RKO (cell line): ENCODE results near the gene SIGLEC7.

ENCODE experiments used
- DNase-seq: peaks from one replicate; pipeline ENCODE4 v3.0.0-alpha.2; 2016; ENCODE audit warnings: low spot score

Gene SIGLEC7

DNA sequence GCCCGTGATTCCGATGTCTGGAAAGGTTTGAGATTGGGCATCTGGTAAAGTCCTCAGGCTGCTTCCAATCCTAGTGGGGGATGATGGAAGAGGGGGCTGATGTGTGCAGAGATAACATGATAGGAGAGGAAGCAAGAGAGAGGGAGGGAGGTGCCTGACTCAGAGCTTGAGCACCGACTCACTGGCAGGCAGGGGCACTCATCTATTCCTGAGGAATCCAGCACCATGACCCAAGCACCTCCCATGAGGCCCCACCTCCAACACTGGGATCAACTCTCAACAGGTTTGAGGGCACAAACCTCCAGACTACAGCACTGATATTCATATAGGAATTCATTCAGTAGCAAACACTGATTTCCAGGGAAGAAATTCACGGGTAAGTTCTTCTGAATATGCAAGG is 23.0 kb upstream of the SIGLEC7 start:
- DNase-seq: no peak

DNA sequence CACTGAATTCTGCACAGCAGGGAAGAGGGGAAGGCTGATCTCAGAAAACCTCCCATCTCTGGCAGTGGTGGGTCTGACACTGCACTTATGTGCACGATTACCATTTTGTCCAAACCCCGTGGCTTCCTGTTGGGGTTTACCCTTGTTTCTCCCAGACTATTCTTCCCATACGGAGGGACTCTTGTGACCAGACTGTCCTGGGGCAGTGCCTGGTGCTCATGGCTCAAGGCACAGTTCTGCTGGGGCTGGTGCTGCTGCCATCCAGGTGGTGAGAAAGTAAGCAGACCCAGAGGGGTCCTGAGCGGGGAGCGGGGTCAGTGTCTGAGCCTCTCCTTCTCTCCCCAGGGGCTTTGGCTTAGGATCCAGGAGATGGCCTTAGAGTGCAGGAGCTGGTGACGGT is 22.5 kb upstream of the SIGLEC7 start:
- no peak for DNase-seq

DNA sequence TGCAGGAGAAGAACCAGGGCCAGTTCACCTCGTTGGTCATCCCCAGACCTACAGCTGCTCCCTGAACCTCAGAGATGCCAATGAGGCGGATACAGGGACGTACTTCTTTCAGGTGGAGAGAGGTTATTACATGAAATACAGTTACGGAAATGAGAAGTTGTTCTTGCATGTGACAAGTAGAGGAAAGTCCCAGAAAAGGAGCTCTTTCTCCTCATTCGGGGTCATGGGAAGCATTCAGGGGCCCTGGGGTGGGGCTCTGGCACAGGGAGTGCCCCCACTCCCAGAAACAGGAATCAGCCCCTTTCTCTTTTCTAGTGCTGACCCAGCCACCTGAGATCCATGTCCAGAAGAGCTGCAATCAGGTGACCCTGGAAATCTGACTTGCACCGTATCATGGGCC is 21.9 kb upstream of the SIGLEC7 start:
- no peak for DNase-seq

GRCh38 chr19:51121257-51121656 is 20.8 kb upstream of the SIGLEC7 start:
- no peak for DNase-seq

GRCh38 chr19:51122112-51122981 is 19.8 kb upstream of the SIGLEC7 start:
- peak; percentile 47 for DNase-seq

DNA sequence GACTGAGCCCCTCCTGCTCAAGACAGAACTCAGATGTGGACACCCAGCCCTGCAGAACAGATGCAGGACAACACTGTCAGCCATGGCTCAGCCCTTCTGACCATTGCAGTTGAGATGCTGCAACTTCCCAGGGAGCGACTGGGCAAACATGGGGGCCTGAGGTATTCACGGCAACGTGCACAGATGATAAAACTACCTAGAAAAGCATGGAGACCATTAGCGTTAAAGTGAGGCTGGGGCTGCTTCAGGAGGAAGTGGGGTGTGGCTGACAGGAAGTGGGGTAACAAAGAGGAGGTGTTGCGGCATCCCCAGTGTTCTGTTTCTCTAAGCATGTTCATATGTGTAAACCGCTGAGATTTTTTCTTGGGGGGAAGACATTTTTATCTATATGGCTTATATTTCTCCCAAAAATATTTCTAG is 18.7 kb upstream of the SIGLEC7 start:
- DNase-seq: no peak

GRCh38 chr19:51123802-51124201 is 18.3 kb upstream of the SIGLEC7 start:
- DNase-seq: no peak

GRCh38 chr19:51124216-51124615 is 17.9 kb upstream of the SIGLEC7 start:
- no peak for DNase-seq

DNA sequence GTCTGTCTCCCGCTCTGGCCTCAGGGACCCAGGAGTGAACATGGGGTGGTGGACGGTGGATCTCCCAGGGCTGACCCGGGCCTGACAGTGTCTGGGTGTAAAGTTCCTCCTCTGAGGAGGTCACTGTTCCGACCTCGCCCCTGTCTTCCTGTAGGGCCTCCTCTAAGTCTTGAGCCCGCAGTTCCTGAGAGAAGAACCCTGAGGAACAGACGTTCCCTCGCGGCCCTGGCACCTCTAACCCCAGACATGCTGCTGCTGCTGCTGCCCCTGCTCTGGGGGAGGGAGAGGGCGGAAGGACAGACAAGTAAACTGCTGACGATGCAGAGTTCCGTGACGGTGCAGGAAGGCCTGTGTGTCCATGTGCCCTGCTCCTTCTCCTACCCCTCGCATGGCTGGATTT is 17.4 kb upstream of the SIGLEC7 start, which contains the start of gene SIGLEC9:
TSS of gene SIGLEC9 (plus strand) at position 178 of the 400 bp plus-strand sequence. CDS start at position 247, 69 bp downstream.
- DNase-seq: no peak

- DNase-seq: no peak
Measured at GRCh38 chr19:51125421-51126075, 16.6 kb upstream of the SIGLEC7 start.

DNA sequence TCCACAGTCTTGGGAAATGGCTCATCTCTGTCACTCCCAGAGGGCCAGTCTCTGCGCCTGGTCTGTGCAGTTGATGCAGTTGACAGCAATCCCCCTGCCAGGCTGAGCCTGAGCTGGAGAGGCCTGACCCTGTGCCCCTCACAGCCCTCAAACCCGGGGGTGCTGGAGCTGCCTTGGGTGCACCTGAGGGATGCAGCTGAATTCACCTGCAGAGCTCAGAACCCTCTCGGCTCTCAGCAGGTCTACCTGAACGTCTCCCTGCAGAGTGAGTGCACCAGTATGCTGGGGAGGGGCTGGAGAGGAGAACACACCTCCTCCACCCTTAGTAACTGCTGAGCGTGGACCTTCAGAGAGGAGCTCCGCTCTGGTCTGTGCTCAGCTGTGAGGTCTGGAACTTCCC is 15.1 kb upstream of the SIGLEC7 start:
- no peak for DNase-seq

DNA sequence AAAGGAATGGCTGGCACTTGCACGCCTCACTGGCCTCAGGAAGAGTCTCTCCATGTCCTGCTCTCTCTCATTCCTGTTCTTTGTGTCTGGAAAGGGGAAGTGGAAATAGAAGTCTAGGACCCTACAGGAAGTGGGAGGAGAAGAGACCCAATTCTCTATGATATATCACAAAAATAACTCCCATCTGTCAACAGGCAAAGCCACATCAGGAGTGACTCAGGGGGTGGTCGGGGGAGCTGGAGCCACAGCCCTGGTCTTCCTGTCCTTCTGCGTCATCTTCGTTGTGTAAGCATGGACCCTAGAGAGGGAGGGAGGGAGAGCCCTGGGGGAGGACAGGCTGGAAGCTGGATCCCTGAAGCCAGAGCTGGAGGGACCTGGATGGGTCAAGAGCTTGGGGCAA is 14.3 kb upstream of the SIGLEC7 start:
- no peak for DNase-seq

GRCh38 chr19:51128227-51128626 is 13.9 kb upstream of the SIGLEC7 start:
- DNase-seq: no peak

DNA sequence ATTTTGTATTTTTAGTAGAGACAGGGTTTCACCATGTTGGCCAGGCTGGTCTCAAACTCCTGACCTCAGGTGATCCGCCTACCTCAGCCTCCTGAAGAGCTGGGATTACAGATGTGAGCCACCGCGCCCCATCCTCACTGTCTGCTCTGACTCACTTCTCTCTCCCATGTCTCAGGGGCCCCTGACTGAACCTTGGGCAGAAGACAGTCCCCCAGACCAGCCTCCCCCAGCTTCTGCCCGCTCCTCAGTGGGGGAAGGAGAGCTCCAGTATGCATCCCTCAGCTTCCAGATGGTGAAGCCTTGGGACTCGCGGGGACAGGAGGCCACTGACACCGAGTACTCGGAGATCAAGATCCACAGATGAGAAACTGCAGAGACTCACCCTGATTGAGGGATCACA is 12.4 kb upstream of the SIGLEC7 start:
- no peak for DNase-seq

DNA sequence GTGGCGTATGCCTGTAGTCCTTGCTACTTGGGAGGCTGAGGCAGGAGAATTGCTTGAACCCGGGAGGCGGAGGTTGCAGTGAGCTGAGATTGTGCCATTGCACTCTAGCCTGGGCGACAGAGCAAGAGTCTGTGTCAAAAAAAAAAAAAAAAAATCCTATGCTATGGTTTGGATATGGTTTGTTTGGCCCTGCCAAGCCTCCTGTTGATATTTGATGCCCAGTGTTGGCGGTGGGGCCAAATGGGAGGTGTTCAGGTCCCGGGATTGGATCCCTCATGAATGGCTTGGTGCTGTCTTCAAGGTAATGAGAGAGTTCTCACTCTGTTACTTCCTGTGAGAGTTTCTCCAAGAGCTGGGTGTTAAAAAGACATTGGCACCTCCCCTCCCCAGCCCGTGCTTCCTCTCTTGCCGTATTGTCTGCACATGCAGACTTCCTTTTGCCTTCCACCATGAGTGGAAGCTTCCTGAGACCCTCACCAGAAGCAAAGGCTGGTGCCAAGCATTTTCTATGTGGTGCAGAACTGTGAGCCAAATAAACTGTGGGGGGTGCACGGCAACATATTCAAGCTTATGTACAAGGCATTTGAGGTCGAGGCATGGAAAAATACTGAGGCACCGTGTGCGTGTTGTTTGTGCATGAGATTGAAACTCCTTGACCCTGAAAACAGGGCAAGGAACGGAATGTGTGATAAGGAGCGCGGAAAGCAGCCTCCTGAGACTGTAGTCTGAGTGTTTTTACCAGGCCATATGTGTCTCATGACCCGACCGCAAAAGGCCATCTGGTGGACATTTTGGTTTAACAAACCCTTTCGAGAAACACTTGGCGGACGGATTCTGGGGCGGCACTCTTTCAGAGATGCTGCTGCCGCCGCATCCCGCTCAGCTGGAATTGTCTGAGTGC is 10.1 kb upstream of the SIGLEC7 start:
- no peak for DNase-seq

DNA sequence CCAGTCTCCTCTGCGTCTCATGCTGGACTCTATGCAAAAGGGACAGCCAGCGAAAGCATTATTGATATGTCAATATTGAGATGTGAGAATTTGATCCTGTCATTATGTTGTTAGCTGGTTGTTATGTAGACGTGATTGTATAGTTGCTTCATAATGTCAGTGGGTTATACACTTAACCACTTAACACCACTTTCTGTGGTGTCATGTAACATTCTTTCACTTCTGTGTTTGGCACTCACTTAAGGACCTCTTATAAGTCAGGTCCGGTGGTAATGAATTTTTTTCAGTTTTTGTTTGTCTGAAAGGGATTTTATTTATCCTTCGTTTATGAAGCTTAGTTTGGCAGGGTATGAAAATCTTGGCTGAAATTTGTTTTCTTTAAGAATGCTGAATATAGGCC is 7.1 kb upstream of the SIGLEC7 start:
- no peak for DNase-seq

DNA sequence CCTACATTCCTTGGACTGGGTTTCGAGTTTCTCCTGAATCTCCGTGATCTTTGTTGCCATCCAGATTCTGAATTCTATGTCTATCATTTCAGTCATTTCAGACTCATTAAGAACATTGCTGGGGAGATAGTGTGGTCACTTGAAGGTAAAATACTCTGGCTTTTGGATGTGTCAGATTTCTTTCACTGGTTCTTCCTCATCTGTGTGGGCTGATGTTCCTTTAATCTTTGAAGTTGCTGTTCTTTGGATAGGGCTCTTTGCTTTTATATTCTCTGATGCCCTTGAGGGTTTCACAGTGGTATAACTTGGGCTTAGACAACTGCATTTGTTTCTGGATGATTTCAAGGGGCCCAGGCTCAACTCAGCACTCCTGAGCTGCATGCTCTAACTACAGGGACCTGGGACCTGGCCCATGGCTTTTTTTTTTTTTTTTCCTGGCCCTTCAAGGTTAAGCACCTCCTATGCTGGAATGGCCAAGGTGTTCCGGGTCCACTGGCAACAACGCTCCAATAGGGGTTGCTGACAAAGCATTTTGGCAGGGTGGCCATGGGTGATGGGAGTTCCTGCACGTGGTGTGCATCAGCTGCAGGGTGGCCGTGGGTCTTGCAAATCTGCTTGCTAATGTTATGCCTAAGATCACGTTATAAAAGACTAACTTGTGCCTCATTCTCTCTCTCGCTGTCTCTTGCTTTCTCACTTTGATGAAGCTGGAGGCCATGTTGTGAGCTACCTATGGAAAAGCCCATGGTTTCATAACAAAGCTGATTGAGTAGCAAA is 5.9 kb upstream of the SIGLEC7 start:
- no peak for DNase-seq

GRCh38 chr19:51136851-51137551 is 5.1 kb upstream of the SIGLEC7 start:
- no peak for DNase-seq

- DNase-seq: no peak
Measured at GRCh38 chr19:51137792-51138425, 4.2 kb upstream of the SIGLEC7 start.

GRCh38 chr19:51138549-51138979 is 3.5 kb upstream of the SIGLEC7 start:
- DNase-seq: no peak
